ENCODE measurements around the gene FAR1.
"Not testable (repeated sequence)": the region's sequence is repeated elsewhere in the genome, so short reads cannot be mapped to it uniquely, and the experiment has no call there.

The FAR1 gene

GRCh38 chr11:13668102-13668956 is at the start of gene FAR1:
Gene FAR1 (plus strand): TSS chr11:13668668. CDS start chr11:13694766, 26,098 bp downstream.
- Histone ChIP-seq H3K4me3 (ENCODE audit: low read depth, low read length) (peak within 1 kb of the TSS; percentile 89), H3K9me3 (ENCODE audit: control insufficient read depth, insufficient read depth, low read length) (no peaks in the 10 kb centered on the region), H3K27me3 (ENCODE audit: control insufficient read depth, insufficient read depth, low read length) (no peaks in the 10 kb centered on the region), H3K9ac (ENCODE audit: low read depth, low read length) (peak within 1 kb of the TSS; percentile 75), H3K36me3 (ENCODE audit: control insufficient read depth, insufficient read depth, low read length) (no peaks in the 10 kb centered on the region), H3K4me1 (ENCODE audit: control insufficient read depth, insufficient read depth, low read length) (peaks cover 14% of the 10 kb centered on the region), H3K27ac (ENCODE audit: low read depth, low read length) (peak within 1 kb of the TSS; percentile 88)

- no peaks in the 10 kb centered on the region for H3K36me3 ChIP-seq (ENCODE audit: control insufficient read depth, insufficient read depth, low read length)
- H3K27me3 ChIP-seq (ENCODE audit: control insufficient read depth, insufficient read depth, low read length) = no peaks in the 10 kb centered on the region
- H3K4me1 ChIP-seq (ENCODE audit: control insufficient read depth, insufficient read depth, low read length) = no peaks in the 10 kb centered on the region
- no peak overlapping the region for H3K27ac ChIP-seq (ENCODE audit: low read depth, low read length)
- H3K9me3 ChIP-seq (ENCODE audit: control insufficient read depth, insufficient read depth, low read length) = peaks cover 7% of the 10 kb centered on the region; the same call in 1 of the 2 replicates
- no peak overlapping the region for H3K9ac ChIP-seq (ENCODE audit: low read depth, low read length)
- no peak overlapping the region for H3K4me3 ChIP-seq (ENCODE audit: low read depth, low read length)
These were observed 48.4 kb upstream of the FAR1 start for GRCh38 chr11:13620063-13620462.

GRCh38 chr11:13626818-13627217 is 41.6 kb upstream of the FAR1 start:
- not testable (repeated sequence) for H3K4me1 ChIP-seq (ENCODE audit: control insufficient read depth, insufficient read depth, low read length); H3K4me3 ChIP-seq (ENCODE audit: low read depth, low read length); H3K27ac ChIP-seq (ENCODE audit: low read depth, low read length); H3K27me3 ChIP-seq (ENCODE audit: control insufficient read depth, insufficient read depth, low read length); H3K36me3 ChIP-seq (ENCODE audit: control insufficient read depth, insufficient read depth, low read length); H3K9ac ChIP-seq (ENCODE audit: low read depth, low read length)
- H3K9me3 ChIP-seq (ENCODE audit: control insufficient read depth, insufficient read depth, low read length) = peaks cover 15% of the 10 kb centered on the region

- H3K36me3 ChIP-seq (ENCODE audit: control insufficient read depth, insufficient read depth, low read length); H3K27me3 ChIP-seq (ENCODE audit: control insufficient read depth, insufficient read depth, low read length); H3K4me1 ChIP-seq (ENCODE audit: control insufficient read depth, insufficient read depth, low read length); H3K27ac ChIP-seq (ENCODE audit: low read depth, low read length); H3K9ac ChIP-seq (ENCODE audit: low read depth, low read length); H3K4me3 ChIP-seq (ENCODE audit: low read depth, low read length): not testable (repeated sequence)
- peaks cover 15% of the 10 kb centered on the region for H3K9me3 ChIP-seq (ENCODE audit: control insufficient read depth, insufficient read depth, low read length)
These were observed 39.8 kb upstream of the FAR1 start for GRCh38 chr11:13628634-13629033.

GRCh38 chr11:13629779-13630178 is 38.7 kb upstream of the FAR1 start:
- H3K4me3 ChIP-seq (ENCODE audit: low read depth, low read length) = no peak overlapping the region
- H3K9me3 ChIP-seq (ENCODE audit: control insufficient read depth, insufficient read depth, low read length) = peaks cover 15% of the 10 kb centered on the region
- H3K4me1 ChIP-seq (ENCODE audit: control insufficient read depth, insufficient read depth, low read length) = no peaks in the 10 kb centered on the region
- no peak overlapping the region for H3K9ac ChIP-seq (ENCODE audit: low read depth, low read length)
- no peaks in the 10 kb centered on the region for H3K36me3 ChIP-seq (ENCODE audit: control insufficient read depth, insufficient read depth, low read length)
- no peaks in the 10 kb centered on the region for H3K27me3 ChIP-seq (ENCODE audit: control insufficient read depth, insufficient read depth, low read length)
- no peak overlapping the region for H3K27ac ChIP-seq (ENCODE audit: low read depth, low read length)

GRCh38 chr11:13635290-13635689 is 33.2 kb upstream of the FAR1 start:
- Histone ChIP-seq H3K9me3 (ENCODE audit: control insufficient read depth, insufficient read depth, low read length) (0 out of 2 replicates have a peak, but pooled peaks cover 2% of the 10 kb centered on the region), H3K27me3 (ENCODE audit: control insufficient read depth, insufficient read depth, low read length) (no peaks in the 10 kb centered on the region), H3K4me1 (ENCODE audit: control insufficient read depth, insufficient read depth, low read length) (0 out of 2 replicates have a peak, but pooled peaks cover 4% of the 10 kb centered on the region), H3K27ac (ENCODE audit: low read depth, low read length) (no peak overlapping the region), H3K9ac (ENCODE audit: low read depth, low read length) (no peak overlapping the region), H3K36me3 (ENCODE audit: control insufficient read depth, insufficient read depth, low read length) (no peaks in the 10 kb centered on the region), H3K4me3 (ENCODE audit: low read depth, low read length) (no peak overlapping the region)

- no peak overlapping the region for H3K27ac ChIP-seq (ENCODE audit: low read depth, low read length)
- no peak overlapping the region for H3K4me3 ChIP-seq (ENCODE audit: low read depth, low read length)
- 0 out of 2 replicates have a peak, but pooled peaks cover 2% of the 10 kb centered on the region for H3K9me3 ChIP-seq (ENCODE audit: control insufficient read depth, insufficient read depth, low read length)
- 0 out of 2 replicates have a peak, but pooled peaks cover 4% of the 10 kb centered on the region for H3K4me1 ChIP-seq (ENCODE audit: control insufficient read depth, insufficient read depth, low read length)
- no peak overlapping the region for H3K9ac ChIP-seq (ENCODE audit: low read depth, low read length)
- H3K27me3 ChIP-seq (ENCODE audit: control insufficient read depth, insufficient read depth, low read length) = no peaks in the 10 kb centered on the region
- no peaks in the 10 kb centered on the region for H3K36me3 ChIP-seq (ENCODE audit: control insufficient read depth, insufficient read depth, low read length)
These were observed 32.7 kb upstream of the FAR1 start for GRCh38 chr11:13635804-13636203.

- Histone ChIP-seq H3K27ac (ENCODE audit: low read depth, low read length) (no peak overlapping the region), H3K27me3 (ENCODE audit: control insufficient read depth, insufficient read depth, low read length) (no peaks in the 10 kb centered on the region), H3K4me1 (ENCODE audit: control insufficient read depth, insufficient read depth, low read length) (0 out of 2 replicates have a peak, but pooled peaks cover 4% of the 10 kb centered on the region), H3K36me3 (ENCODE audit: control insufficient read depth, insufficient read depth, low read length) (no peaks in the 10 kb centered on the region), H3K9ac (ENCODE audit: low read depth, low read length) (no peak overlapping the region), H3K4me3 (ENCODE audit: low read depth, low read length) (no peak overlapping the region), H3K9me3 (ENCODE audit: control insufficient read depth, insufficient read depth, low read length) (no peaks in the 10 kb centered on the region)
These were observed 31.1 kb upstream of the FAR1 start for GRCh38 chr11:13637125-13638069.

- no peak overlapping the region for H3K9ac ChIP-seq (ENCODE audit: low read depth, low read length)
- no peak overlapping the region for H3K4me3 ChIP-seq (ENCODE audit: low read depth, low read length)
- no peak overlapping the region for H3K27ac ChIP-seq (ENCODE audit: low read depth, low read length)
- H3K4me1 ChIP-seq (ENCODE audit: control insufficient read depth, insufficient read depth, low read length) = 0 out of 2 replicates have a peak, but pooled peaks cover 4% of the 10 kb centered on the region
- H3K27me3 ChIP-seq (ENCODE audit: control insufficient read depth, insufficient read depth, low read length) = no peaks in the 10 kb centered on the region
- no peaks in the 10 kb centered on the region for H3K36me3 ChIP-seq (ENCODE audit: control insufficient read depth, insufficient read depth, low read length)
- H3K9me3 ChIP-seq (ENCODE audit: control insufficient read depth, insufficient read depth, low read length) = no peaks in the 10 kb centered on the region
These were observed 30.0 kb upstream of the FAR1 start for GRCh38 chr11:13638422-13638821.

- Histone ChIP-seq H3K4me1 (ENCODE audit: control insufficient read depth, insufficient read depth, low read length) (no peaks in the 10 kb centered on the region), H3K9me3 (ENCODE audit: control insufficient read depth, insufficient read depth, low read length) (no peaks in the 10 kb centered on the region), H3K9ac (ENCODE audit: low read depth, low read length) (no peak overlapping the region), H3K36me3 (ENCODE audit: control insufficient read depth, insufficient read depth, low read length) (no peaks in the 10 kb centered on the region), H3K27ac (ENCODE audit: low read depth, low read length) (no peak overlapping the region), H3K27me3 (ENCODE audit: control insufficient read depth, insufficient read depth, low read length) (no peaks in the 10 kb centered on the region), H3K4me3 (ENCODE audit: low read depth, low read length) (no peak overlapping the region)
These were observed 23.3 kb upstream of the FAR1 start for GRCh38 chr11:13644997-13645687.
